HG03439 (cell line): ENCODE measurements around the gene GCLM.

Experiments
- ATAC-seq: cut with Tn5 transposase; IDR thresholded peaks from one replicate; pipeline ENCODE4 v1.9.1; 2021; ENCODE audit warnings: mild to moderate bottlenecking, moderate library complexity; ENCODE audit not compliant: unreplicated experiment

The GCLM gene

GRCh38 chr1:93847811-93848288 is 61.4 kb downstream of the GCLM start:
- peak; percentile 22 for ATAC-seq

- ATAC-seq = peak; percentile 67
These were observed 62.0 kb downstream of the GCLM start for GRCh38 chr1:93846992-93847810.

- peak; percentile 45 for ATAC-seq
These were observed 62.8 kb downstream of the GCLM start for GRCh38 chr1:93846206-93846991.

- ATAC-seq = peak; percentile 4
These were observed 63.6 kb downstream of the GCLM start for GRCh38 chr1:93845538-93846205.

- no peak for ATAC-seq
These were observed 64.8 kb downstream of the GCLM start for GRCh38 chr1:93844262-93845045.

GRCh38 chr1:93842750-93843500 is 66.3 kb downstream of the GCLM start:
- no peak for ATAC-seq

GRCh38 chr1:93841771-93842170 is 67.5 kb downstream of the GCLM start:
- ATAC-seq = no peak

GRCh38 chr1:93840956-93841482 is 68.2 kb downstream of the GCLM start:
- ATAC-seq = no peak

- no peak for ATAC-seq
These were observed 69.5 kb downstream of the GCLM start for GRCh38 chr1:93839753-93840152.

GRCh38 chr1:93839307-93839706 is 69.9 kb downstream of the GCLM start:
- no peak for ATAC-seq

- no peak for ATAC-seq
These were observed 71.3 kb downstream of the GCLM start for GRCh38 chr1:93837961-93838360.
